Progenitor cell of endocrine pancreas (in vitro differentiated cells): ENCODE measurements around the gene LIPC. TPM values are rescaled to one million over a fixed set of nuclear protein-coding genes. Genes with fewer than 3 reads are reported as not detected.

ENCODE experiments used
- DNase-seq: peaks from one replicate; pipeline ENCODE4 v3.0.0; 2021; ENCODE audit warnings: low spot score; ENCODE audit not compliant: unreplicated experiment
- H3K27ac Mint-ChIP-seq: 2 replicates; pipeline ENCODE4 v1.8.0; 2021; ENCODE audit warnings: mild to moderate bottlenecking, moderate library complexity, mixed read lengths
- H3K27me3 Mint-ChIP-seq: 2 replicates; pipeline ENCODE4 v1.8.0; 2021; ENCODE audit warnings: mixed read lengths
- H3K36me3 Mint-ChIP-seq: 2 replicates; pipeline ENCODE4 v1.8.0; 2022; ENCODE audit warnings: mixed read lengths; ENCODE audit not compliant: insufficient read depth
- H3K4me1 Mint-ChIP-seq: 2 replicates; pipeline ENCODE4 v1.8.0; 2021; ENCODE audit warnings: low read depth, mixed read lengths
- H3K4me3 Mint-ChIP-seq: 2 replicates; pipeline ENCODE4 v1.8.0; 2021; ENCODE audit warnings: low read depth, mild to moderate bottlenecking, moderate library complexity, mixed read lengths
- H3K9me3 Mint-ChIP-seq: 2 replicates; pipeline ENCODE4 v1.8.0; 2021; ENCODE audit warnings: low read depth, mixed read lengths
- CTCF ChIP-seq: fragments of 200-600 bp; sonication (generic); IDR thresholded peaks from one replicate; pipeline ENCODE4 v1.5.0; 2021; ENCODE audit warnings: antibody characterized with exemption, mild to moderate bottlenecking; ENCODE audit not compliant: unreplicated experiment
- total RNA-seq: library from RNA; stranded (reverse); gene quantifications from 2 replicates; pipeline ENCODE4 v1.2.1, GENCODE V29; 2021

LIPC gene
- total RNA-seq, 1 donor from 2014 or later = 5.9 TPM

- Mint-ChIP-seq H3K27me3 (peaks cover 6% of the 10 kb centered on the region), H3K36me3 (no peaks in the 10 kb centered on the region), H3K4me3 (no peak overlapping the region), H3K27ac (no peak overlapping the region), H3K9me3 (no peaks in the 10 kb centered on the region), H3K4me1 (peaks cover 13% of the 10 kb centered on the region)
- no peak for DNase-seq
- no peak for TF ChIP-seq CTCF
Observed at GRCh38 chr15:58423831-58424608, 7.8 kb upstream of the LIPC start.

- Mint-ChIP-seq H3K9me3 (no peaks in the 10 kb centered on the region), H3K4me1 (peaks cover 13% of the 10 kb centered on the region), H3K4me3 (no peak overlapping the region), H3K27me3 (peaks cover 6% of the 10 kb centered on the region), H3K27ac (no peak overlapping the region), H3K36me3 (no peaks in the 10 kb centered on the region)
- no peak for DNase-seq
- no peak for TF ChIP-seq CTCF
Observed at GRCh38 chr15:58424722-58425121, 7.1 kb upstream of the LIPC start.

- H3K4me1 Mint-ChIP-seq = peaks cover 13% of the 10 kb centered on the region
- H3K27ac Mint-ChIP-seq = peak overlapping the region; percentile 46
- TF ChIP-seq CTCF = no peak
- peaks cover 6% of the 10 kb centered on the region for H3K27me3 Mint-ChIP-seq
- no peaks in the 10 kb centered on the region for H3K9me3 Mint-ChIP-seq
- H3K4me3 Mint-ChIP-seq = no peak overlapping the region
- no peak for DNase-seq
- no peaks in the 10 kb centered on the region for H3K36me3 Mint-ChIP-seq
Observed at GRCh38 chr15:58425185-58425584, 6.6 kb upstream of the LIPC start.

- Mint-ChIP-seq H3K27ac (no peak overlapping the region), H3K4me3 (no peak overlapping the region), H3K36me3 (no peaks in the 10 kb centered on the region), H3K4me1 (peaks cover 13% of the 10 kb centered on the region), H3K9me3 (no peaks in the 10 kb centered on the region), H3K27me3 (peaks cover 6% of the 10 kb centered on the region)
- TF ChIP-seq CTCF = no peak
- no peak for DNase-seq
Observed at GRCh38 chr15:58425834-58426233, 6.0 kb upstream of the LIPC start.

- Mint-ChIP-seq H3K9me3 (no peaks in the 10 kb centered on the region), H3K27ac (no peak overlapping the region), H3K4me3 (no peak overlapping the region), H3K27me3 (peaks cover 6% of the 10 kb centered on the region), H3K4me1 (peaks cover 19% of the 10 kb centered on the region), H3K36me3 (no peaks in the 10 kb centered on the region)
- no peak for TF ChIP-seq CTCF
- no peak for DNase-seq
Observed at GRCh38 chr15:58426501-58426900, 5.3 kb upstream of the LIPC start.
